ENCODE data around the gene MTX1.

MTX1 gene

DNA sequence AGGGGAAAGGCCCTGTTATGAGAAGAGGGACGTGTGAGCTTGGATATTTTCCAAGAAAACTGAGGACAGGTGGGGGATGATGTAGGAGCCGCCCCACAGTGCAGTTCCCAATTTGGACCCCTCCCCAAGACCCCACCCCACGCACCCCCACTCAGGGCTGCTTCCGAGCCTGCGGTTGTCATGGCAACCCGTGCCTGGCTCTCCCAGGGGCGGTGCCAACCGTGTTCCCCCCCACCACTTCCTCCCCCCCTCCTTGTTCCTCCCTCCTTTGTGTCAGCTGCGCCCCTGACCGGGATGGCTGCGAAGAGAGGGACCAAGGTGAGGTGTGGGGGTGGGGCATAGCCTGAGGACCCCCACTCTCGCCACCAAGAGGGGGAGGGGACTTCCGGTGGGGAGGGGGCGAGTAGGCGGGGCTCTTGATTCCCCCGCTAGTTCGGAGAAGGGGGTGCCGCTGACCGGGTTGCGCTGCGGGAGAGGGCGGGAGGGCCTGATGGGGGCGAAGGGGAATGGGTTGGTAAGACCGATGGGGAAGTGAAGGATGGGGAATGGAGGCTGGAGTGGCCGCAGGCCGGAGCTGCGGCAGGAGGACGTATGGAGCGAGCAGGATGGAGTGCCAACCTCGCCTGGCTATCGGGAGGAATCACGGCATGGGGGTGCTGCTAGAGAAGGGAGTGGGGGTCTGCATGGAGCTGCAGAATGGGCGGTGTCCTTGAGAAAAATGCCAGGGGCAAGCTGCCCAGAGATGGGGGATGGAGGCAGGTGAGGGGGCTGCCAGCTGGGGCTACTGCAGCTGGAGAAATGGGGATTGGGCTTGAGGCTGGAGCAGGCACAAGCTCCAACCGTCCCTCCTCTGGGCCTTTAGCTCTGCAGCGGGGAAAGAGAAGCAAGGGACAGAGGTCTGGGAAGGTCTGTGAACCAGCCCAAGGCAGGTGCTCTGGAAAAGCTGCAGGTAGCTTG is 33.9 kb upstream of the MTX1 start:
- no peak for DNase-seq

DNA sequence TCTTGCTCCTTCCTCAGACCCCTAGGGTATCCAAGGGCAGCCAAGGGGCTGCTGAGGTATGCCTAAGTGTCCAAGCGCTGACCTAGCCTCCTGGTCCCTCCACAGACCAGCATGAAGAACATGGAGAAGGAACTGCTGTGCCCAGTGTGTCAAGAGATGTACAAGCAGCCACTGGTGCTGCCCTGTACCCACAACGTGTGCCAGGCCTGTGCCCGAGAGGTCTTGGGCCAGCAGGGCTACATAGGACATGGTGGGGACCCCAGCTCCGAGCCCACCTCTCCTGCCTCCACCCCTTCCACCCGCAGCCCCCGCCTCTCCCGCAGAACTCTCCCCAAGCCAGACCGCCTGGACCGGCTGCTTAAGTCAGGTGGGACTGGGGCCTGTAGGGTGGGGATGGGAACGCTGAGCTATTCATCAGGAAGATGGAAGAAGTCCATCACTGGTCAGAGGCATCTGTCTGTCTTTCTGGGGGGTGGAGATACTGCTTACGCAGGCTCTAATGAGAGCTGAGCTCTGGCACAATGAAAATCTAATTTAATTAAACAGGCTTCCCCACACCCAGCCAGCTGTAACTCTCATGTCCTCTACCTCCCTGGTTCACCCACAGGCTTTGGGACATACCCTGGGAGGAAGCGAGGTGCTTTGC is 33.1 kb upstream of the MTX1 start:
- no peak for DNase-seq

DNA sequence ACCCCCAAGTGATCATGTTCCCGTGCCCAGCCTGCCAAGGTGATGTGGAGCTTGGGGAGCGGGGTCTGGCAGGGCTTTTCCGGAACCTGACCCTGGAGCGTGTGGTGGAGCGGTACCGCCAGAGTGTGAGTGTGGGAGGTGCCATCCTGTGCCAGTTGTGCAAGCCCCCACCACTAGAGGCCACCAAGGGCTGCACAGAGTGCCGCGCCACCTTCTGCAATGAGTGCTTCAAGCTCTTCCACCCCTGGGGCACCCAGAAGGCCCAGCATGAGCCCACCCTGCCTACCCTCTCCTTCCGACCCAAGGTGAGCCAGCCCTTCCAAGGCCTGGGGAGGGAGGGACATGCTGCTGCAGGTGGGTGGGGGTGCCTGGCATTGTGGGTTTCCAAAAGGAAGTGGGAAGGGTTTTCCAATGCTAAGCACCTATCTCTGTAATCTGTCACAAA is 32.5 kb upstream of the MTX1 start:
- no peak for DNase-seq

DNA sequence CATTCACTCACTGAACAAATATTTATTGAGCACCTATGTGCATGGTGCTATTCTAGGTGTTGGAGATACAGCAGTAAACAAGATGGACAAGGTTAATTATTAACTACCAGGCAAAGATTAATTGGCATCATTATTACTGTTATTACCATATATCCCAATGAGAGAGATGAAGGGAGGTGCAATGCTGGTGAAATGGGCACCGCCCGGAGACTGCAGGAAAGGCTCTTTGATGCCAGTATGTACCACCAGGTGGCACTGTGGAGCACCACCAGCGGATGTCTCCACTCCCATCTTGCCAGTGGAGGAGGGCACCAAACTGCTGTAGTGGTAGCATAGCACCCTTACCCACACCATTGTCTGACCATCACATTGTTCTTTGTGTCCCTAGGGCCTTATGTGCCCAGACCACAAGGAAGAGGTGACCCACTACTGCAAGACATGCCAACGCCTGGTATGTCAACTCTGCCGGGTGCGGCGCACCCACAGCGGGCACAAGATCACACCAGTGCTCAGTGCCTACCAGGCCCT is 31.9 kb upstream of the MTX1 start:
- DNase-seq = no peak

DNA sequence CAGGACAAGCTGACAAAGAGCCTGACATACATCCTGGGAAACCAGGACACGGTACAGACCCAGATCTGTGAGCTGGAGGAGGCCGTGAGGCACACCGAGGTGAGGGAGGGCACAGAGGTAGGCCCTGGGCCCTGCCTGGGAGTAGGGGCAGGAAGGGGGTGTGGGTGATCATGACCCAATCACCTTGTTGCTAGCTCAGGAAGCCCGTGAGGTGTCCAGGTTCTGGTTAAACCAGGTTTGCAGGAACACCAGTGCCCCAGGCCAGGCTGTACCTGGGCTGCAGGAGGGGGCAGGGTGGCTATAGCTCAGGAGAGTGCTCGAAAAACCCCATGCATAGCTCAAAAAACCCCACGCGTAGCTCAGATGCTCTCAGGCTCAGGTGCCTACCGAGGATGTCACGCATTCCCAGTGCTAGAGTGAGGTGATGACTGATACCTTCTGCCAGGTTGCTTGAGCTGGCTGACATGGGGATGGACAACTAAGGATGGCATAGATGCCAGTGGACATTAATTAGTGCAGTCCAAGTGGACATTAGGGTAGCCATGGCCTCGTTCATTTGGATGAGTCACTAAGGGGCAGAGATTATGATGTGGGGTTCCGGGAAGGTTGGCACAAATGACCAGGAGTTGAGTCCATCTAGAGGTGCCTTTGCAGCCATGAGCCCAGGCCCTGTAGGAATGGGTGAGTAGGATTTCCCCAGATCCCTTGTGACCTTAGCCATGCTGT is 31.1 kb upstream of the MTX1 start:
- no peak for DNase-seq

DNA sequence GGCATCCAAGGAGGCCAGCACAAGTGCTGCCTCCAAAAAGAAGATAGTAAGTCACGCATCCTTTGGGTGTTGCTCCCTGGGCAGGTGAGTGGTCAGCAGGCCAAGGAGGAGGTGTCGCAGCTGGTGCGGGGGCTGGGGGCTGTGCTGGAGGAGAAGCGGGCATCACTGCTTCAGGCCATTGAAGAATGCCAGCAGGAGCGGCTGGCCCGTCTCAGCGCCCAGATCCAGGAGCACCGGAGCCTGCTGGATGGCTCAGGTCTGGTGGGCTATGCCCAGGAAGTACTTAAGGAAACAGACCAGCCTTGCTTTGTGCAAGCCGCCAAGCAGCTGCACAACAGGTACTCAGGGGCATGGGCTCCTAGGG is 30.6 kb upstream of the MTX1 start:
- DNase-seq = no peak

DNA sequence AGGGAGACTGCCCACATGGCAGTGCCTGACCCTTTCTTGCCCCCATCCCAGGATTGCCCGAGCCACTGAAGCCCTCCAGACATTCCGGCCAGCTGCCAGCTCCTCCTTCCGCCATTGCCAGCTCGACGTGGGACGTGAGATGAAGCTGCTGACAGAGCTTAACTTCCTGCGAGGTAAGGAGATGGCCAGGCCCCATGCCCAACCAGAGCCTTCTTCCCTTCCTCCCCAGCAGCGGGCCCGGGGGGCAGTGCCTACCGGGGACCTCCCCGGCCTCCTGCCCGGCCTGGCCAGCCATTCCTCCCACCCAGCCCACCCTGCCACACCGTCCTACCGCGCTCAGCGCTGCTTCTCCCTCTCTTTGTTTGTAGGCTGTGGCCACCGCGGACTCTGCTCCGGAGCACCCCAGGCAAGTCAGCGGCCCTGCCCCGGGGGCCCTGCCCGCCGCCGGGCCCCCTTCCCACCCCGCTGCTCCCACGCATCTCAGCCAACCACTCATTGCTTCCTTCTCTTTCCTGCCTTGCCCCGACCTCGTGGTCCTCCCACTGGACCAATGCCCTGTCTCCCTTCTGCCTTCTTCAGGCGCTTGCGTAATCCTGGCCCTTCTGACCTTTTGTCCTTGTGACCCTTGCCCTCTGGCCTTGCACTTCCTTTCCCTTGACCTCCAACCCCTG is 29.9 kb upstream of the MTX1 start:
- DNase-seq = no peak

DNA sequence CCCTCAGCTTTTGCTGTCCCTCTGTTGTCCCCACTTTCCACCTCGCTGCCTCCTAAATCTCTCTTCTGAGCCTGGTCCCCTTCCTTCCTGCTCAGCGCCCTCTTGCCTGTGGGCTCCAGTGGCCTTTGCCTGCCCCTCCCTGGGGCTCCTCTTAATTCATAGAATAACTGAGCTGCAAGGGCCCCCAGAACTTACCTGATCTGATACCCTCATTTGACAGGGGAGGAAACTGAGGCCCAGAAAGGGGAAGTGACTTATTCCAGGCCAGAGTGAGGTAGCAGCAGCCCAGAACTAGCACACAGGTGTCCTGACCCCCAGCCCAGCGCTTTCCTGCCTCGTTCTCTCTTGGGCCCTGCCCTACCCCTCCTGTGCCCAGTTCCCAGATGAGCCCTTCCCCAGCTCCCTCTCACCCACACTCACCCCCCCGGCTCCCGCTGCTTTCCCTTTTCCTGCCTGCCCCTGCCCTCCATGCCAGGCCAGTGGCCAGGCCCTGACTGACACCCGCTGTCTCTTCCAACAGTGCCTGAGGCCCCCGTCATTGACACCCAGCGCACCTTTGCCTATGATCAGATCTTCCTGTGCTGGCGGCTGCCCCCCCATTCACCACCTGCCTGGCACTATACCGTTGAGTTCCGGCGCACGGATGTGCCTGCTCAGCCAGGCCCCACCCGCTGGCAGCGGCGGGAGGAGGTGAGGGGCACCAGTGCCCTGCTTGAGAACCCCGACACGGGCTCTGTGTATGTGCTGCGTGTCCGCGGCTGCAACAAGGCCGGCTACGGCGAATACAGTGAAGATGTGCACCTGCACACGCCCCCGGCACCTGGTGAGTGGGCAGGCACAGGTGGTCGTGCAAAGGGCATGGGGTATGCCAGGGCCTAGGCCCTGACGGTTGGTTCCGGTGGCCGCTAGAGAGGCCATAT is 29.1 kb upstream of the MTX1 start:
- no peak for DNase-seq

DNA sequence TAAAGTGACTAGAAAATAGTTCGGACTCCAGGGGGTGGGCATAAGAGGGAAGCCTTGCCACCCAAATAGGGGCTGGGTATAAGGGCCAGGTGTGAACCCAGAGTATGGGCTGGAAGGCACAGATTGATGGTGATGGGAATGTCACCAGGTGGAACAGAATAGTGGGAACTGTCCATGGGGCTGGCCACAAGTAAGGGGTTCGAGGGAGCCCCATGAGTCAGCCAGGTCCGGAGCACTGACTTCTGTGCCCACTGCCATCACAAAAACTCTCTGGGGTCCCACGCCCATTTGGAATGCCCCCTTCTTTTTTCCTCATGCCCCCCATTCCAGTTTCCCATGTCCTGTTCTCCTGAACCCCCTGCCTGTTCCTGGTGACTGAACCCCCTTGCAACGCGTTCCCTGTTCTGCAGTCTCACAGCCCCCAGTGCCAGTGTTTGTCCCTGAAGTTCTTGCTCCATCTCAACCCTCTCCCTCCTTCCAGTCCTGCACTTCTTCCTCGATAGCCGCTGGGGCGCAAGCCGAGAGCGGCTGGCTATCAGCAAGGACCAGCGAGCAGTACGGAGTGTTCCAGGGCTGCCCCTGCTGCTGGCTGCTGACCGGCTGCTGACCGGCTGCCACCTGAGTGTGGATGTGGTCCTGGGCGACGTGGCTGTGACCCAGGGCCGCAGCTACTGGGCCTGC is 27.0 kb upstream of the MTX1 start:
- DNase-seq = no peak

DNA sequence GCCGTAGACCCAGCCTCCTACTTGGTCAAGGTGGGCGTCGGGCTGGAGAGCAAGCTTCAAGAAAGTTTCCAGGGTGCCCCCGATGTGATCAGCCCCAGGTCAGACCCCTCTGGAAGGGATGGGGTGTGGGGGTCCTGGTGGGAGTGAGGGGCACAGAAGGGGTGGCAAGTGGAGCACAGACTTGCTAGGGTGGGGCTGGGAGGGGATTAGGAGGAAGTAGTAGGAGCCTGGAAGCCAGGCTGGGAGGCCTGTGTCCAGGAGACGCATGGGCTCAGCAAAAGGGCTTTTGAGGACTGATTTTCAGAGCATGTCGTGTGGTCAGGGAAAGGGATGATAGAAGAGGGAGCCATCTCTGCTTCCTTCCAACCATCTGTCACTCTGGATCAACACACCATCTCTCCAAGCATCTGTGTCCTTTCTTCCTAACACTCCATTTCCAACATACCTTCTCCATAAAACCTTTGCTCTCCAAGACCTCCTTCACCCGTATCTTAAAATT is 26.4 kb upstream of the MTX1 start:
- no peak for DNase-seq

DNA sequence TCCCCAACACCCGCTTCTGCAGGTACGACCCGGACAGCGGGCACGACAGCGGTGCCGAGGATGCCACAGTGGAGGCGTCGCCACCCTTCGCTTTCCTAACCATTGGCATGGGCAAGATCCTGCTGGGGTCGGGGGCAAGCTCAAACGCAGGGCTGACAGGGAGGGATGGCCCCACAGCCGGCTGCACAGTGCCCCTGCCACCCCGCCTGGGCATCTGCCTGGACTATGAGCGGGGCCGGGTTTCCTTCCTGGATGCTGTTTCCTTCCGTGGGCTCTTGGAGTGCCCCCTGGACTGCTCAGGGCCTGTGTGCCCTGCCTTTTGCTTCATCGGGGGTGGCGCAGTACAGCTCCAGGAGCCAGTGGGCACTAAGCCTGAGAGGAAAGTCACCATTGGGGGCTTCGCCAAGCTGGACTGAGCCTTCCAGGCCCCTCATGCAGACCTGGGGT is 24.7 kb upstream of the MTX1 start:
- DNase-seq = no peak

DNA sequence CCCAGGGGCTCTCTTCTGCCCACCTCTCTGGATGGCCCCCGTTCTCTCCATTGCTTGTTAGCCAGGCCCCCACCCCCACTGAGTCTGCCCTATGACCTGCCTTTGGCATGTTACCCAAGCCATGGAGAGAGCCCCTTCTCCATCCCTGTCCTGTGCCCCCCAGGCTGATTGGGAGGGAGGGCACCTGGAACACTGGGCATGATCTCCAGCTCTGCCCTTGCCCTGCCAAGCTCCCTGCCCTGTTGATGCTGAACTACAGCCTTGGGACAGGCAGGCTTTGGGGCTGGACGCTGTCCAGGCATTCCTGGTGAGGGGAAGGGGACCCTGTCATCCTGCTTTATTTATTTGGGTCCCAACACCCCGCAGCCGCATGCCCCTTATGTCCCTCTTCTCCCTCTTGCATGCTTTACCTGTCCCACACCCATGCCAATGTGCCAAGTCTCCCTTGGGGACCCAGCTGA is 24.1 kb upstream of the MTX1 start:
- no peak for DNase-seq

DNA sequence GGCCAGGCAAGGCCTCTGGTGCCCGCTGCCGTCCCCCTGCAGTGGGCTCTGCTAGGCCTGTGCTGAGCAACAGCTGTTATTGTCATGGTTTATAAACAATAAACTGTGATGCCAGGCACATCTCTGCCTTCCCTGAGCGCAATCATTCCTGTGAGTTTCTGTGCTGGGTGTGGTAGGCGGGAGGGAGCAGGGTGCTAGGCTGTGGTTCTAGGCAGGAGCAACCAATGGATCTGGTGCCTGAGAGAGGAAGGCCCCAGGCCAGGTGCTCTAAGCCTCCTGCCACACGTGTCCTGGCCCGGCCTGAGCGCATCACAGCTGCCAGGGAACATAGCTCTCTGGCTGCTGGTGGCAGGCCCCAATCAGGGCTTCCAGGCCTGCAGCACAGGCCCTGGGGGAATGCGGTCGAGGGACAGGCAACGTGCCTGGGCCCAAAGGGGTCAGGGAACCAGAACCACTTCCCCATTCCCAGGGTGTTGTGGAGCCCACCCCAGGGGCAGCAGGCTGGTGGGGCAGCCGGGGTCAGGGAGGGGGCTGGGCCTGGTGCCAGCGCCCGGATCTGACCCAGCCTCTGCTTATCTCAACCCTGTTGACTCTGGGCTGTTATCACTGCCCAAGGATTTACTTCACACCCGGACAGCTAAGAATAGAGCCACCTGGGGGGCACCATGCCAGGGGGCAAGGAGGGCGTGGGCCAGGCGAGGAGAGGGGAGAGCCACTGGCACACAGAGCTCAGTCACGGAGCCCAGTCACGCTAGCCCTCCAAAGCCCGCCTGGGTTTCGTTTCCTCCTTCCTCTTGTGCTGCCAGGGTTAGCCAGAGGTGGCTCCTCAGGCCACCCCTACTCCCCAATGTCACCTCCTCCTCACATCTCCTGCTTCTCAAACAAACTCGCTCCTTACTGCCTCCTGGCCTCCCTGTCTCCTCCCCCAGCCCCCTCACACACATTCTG is 23.4 kb upstream of the MTX1 start:
- no peak for DNase-seq

DNA sequence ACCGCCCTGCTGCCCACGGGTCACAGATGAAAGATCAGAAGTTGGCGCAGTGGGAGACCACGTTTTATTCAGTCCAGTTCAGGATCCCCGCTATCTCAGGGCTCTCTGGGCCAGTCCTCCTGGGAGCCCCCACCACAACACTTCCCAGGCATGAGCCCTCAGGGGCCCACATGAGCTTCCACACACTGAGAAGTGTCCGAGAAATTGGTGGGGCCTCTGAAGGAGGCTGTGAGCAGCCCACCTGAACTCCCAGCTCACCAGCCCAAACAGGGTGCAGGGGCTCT is 22.8 kb upstream of the MTX1 start:
- DNase-seq = no peak

DNA sequence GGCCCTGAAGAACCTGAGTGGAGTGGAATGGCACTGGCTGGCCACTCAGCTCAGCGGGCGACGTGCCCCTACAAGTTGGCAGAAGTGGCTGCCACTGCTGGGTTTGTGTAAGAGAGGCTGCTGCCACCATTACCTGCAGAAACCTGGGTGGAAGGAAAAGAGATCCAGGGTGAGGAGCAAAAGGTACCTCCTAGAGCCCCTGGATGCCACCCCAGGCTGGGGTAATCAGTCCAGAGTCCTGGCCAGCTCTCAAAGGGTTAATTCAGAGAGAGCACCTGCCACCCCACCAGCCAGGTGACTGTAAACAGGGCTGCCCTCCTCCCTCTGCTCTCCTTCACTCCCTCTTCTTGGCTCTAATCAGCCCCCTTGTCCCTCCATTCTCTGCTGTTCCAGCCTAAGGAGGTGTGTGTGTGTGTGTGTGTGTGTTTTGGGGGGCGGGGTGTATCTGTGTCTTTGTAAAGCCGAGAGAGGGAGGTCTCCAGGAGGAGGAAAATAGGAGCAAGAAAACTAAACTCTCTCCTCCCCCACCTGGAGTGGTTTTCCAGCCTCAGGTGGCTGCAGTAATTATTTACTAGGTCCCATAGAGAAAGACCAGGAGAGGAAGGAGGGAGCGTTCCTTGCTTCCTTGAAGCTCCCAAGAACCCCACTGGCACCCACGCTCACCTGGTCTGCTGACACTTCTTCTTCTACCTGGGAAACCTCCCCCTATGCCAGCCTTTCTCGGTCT is 22.3 kb upstream of the MTX1 start:
- DNase-seq = no peak

DNA sequence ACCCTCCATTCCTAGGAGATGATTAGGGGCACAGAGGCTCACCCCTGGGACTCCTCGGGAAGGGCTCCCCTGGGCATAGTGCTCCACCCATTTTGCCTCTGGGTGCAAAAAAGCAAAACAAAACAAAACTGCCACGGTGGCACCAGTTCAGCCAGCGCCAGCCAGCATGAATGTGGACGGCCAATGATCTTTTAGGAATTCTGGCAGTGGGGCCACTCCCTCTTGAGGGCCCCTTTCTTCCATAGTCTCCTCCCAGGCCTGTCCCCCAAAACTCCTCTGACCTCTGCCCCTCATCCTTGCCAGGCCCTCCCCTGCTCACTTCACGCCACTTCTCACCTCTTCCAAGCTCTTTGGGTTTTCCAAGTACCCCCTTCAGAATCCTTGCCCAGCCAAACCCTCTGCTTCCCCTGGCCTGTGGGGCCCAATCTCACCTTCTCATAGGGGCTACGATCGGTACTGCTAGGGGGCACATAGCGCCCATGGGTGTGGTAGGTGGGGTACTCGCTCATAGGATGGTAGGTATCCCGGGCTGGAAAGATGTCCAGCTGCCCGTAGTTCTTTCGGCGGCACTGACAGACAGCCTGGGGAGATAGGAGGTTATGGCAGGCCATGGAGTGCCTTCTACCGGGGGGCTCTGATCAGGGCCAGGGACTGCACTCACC is 21.6 kb upstream of the MTX1 start:
- DNase-seq = no peak

DNA sequence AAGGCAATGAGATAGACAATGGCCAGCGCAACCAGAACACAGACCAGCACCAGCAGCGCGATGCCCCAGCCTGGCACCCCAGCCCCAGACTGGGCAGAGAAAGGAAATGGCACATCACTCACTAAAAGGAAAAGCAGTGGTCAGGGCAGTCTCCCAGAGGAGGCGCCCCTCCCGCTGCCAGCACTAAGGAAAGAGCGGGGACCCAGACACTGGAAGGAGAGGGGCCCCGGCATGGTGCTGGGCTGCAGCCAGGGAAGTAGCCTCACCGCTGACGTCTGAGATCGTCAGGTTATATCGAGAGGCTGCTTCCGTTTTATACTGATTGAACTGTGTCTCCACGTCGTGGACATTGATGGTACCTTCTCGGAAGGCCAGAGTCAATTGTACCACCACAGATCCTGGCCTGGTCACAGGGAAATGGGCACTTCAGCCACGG is 21.0 kb upstream of the MTX1 start:
- no peak for DNase-seq

DNA sequence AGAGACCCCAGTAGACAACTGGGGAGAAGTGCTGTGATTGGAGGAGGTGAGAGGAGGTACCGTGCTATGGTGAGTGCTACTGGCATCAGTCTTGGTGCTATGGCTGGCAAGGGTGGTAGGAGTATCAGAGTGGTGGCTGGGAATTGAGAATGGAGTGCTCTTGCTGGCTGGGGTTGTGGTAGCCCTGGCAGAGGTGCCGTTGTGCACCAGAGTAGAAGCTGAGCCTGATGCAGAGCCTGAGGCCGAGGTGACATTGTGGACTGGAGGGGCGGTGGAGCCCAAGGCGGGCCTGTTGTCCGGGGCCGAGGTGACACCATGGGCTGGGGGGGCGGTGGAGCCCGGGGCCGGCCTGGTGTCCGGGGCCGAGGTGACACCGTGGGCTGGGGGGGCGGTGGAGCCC is 20.2 kb upstream of the MTX1 start:
- no peak for DNase-seq

Data from activated gamma-delta T cell (primary cell).